ENCODE results near the gene BFAR. TPM values are rescaled to one million over a fixed set of nuclear protein-coding genes. Genes with fewer than 3 reads are reported as not detected.

BFAR gene, protein sequence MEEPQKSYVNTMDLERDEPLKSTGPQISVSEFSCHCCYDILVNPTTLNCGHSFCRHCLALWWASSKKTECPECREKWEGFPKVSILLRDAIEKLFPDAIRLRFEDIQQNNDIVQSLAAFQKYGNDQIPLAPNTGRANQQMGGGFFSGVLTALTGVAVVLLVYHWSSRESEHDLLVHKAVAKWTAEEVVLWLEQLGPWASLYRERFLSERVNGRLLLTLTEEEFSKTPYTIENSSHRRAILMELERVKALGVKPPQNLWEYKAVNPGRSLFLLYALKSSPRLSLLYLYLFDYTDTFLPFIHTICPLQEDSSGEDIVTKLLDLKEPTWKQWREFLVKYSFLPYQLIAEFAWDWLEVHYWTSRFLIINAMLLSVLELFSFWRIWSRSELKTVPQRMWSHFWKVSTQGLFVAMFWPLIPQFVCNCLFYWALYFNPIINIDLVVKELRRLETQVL
- total RNA-seq: 10 to 100 TPM; 60.3 to 60.5 TPM

DNA sequence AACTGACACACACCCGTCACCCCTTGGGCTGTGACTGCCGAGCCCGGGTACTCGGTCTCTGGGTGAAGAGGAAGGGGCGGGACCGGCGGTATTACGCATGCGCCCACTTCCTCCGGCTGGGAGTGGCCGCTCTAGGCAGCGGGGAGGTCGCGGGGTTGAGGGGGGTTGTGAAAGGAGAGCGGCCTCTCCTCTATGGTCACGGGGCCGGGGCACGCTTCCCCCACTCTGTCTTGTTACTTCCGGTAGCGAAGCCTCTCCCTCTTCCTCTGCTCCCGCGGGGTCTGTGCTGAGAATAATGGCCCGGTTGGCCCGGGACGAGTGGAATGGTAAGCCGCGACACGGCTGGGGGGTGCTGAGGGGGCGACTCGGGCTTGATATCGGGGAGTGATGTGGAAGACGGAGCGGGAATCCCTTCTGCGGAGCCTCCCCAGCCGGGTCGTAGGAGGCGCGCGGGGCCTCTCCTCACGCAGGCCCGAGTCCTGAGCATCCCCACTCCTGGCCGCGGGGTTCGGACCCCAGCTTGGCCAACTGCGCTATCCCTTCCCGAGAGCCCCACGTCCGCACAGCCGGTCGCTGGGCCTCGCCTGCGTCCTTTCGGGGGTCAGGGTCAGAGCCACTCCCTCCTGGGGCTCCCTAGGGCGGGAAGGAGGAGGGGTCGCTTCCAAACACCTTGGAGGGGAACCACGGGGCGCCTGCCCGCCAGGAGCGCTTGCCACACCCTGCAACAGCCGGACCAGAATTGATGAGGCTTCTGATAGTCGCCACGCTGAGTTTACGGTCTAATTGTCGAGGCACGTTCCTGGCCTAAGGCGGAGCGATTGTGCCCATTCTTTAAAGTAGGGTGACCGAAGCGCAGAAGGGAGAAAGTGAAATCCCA lies at the start of gene BFAR:
Gene BFAR, plus strand, starts transcription at position 259 of the 877 bp plus-strand sequence. CDS start 11,396 bp downstream, outside the sequence.

DNA sequence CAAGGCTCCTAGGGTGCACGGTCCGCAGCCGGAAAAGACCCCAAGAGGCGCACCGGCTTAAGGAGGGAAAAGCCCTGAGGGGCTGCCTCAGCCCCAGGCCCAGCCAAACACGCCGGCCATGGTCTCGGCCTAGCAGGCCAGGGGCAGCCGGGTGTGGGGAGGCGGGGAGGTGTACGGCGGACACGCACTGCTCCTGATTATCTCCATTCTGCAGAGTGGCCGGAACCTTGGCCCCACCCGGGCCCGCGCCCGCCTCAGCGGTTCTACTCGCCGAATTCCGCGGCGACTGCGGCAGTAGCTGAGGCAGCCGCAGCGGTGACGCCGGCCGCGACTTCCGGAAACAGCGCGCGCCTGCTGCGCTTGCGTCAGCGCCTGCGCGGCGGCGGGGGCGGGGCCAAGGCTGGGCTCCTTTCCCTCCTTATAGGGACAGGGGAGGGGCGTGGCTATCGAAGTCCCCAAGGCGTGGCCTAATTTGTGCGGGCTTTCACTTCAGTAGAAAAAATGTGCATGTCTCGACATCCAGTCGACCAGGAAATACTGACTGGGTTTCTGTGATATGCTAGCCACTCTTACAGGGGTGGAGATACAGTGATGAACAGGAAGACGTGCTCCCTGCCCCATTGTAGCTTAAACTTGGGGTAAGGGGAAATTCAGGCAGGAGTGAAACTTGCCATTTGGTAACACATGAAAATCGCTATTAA lies 2.7 kb upstream of the BFAR start, which contains the start of gene PARN:
Gene PARN, minus strand, starts transcription at position 342 of the 701 bp plus-strand sequence. Its CDS starts 135 bp downstream, at position 207.

DNA sequence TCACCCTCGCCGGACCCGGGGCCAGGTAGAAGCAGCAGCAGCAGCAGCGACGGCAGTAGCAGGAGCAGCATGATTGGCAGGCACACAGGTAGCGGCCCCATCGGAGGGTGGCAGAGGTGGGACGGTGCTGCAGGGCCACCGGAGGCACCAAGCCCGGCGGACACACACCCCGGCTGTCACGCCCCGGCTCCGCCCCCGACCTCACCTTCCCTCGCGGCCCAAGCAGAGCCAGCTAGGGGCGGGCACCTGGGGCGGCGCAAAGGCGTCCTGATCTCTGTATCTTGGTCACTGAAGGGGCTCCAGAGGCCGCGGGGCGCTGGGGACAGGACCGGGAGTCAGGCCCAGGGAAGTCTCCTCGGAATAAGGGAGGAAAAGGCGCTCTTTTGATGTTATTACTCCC lies 61.4 kb downstream of the BFAR start, which contains the start of gene PLA2G10:
Gene PLA2G10, minus strand, starts transcription at position 180 of the 400 bp plus-strand sequence. Its CDS starts 79 bp downstream, at position 101.

DNA sequence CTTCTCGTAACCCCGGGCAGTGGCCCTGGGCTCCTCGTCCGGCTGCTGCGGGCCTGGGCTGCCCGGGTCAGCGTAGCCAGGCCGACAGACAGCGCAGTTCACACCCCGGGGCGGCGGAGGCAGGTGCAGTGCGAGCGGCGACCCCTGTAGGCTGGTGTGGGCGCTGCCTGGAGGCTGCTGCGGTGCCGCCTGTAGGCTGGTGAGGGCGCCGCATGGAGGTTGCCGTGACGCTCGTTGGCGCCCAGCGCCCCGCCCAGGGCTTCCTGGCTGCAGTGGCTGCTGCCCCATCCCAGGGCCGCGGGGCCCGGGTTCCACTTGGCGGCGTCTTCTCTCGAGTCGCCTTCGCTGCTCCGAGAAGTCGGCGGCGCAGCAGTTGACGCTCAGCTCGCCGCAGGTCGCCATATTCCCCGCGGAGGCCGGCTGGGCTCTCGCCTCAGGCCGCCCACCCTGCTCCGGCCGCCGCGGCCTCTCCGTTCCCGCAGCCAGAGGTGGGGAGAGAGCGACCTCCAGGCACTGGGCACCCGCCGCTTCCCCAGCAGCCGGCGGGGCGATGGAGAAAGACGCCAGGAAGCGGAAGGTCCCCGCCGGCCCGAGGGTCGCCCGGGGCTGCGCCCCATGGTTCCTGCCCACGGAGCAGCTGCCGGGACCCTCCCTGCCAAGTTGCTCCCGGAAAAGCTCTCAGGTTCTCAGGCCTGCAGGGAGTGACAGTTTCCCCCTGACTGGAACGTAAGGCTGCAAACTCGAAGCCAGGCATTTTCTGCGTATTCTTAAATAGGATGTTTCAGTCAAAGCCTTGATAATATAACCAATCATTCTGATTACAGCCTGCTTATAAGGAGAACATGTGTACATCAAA lies 70.6 kb downstream of the BFAR start, which contains the start of gene NPIPA3:
Gene NPIPA3, plus strand, starts transcription at position 256 of the 856 bp plus-strand sequence. CDS start 5,533 bp downstream, outside the sequence.

Other genes with a start within 250 kb of the BFAR start
- gene PARN, start 2.7 kb upstream of the BFAR start, total RNA-seq: 10 to 100 TPM; 35.0 to 36.8 TPM
- not detected for gene PLA2G10, start 61.4 kb downstream of the BFAR start, total RNA-seq
- 1 to 10 TPM; 2.9 to 6.1 TPM for gene NPIPA3, start 70.5 kb downstream of the BFAR start, total RNA-seq
- 1 to 10 TPM; 5.2 to 7.3 TPM for gene NPIPA2, start 109.6 kb downstream of the BFAR start, total RNA-seq
- gene NOMO1, start 200.8 kb downstream of the BFAR start, total RNA-seq: 10 to 100 TPM; 34.4 to 38.2 TPM